HG02642 (cell line): ENCODE data around the gene SMIM7.

Source experiments
- ATAC-seq: cut with Tn5 transposase; IDR thresholded peaks from one replicate; pipeline ENCODE4 v1.9.1; 2021; ENCODE audit warnings: mild to moderate bottlenecking; ENCODE audit not compliant: unreplicated experiment, poor library complexity

Gene SMIM7

GRCh38 chr19:16624236-16624635, 35.7 kb downstream of the SMIM7 start:
- no peak for ATAC-seq

GRCh38 chr19:16623576-16623975, 36.4 kb downstream of the SMIM7 start:
- no peak for ATAC-seq

- ATAC-seq: no peak
Observed at GRCh38 chr19:16623066-16623465, 36.9 kb downstream of the SMIM7 start.

GRCh38 chr19:16621165-16621800, 38.7 kb downstream of the SMIM7 start:
- ATAC-seq: no peak

- ATAC-seq: no peak
Observed at GRCh38 chr19:16620584-16620983, 39.4 kb downstream of the SMIM7 start.

GRCh38 chr19:16620018-16620417, 39.9 kb downstream of the SMIM7 start:
- ATAC-seq: no peak

- ATAC-seq: no peak
Observed at GRCh38 chr19:16619457-16619856, 40.5 kb downstream of the SMIM7 start.

GRCh38 chr19:16618248-16618647, 41.7 kb downstream of the SMIM7 start:
- no peak for ATAC-seq

- ATAC-seq: no peak
Observed at GRCh38 chr19:16615808-16616207, 44.1 kb downstream of the SMIM7 start.

- ATAC-seq: no peak
Observed at GRCh38 chr19:16614941-16615340, 45.0 kb downstream of the SMIM7 start.

- no peak for ATAC-seq
Observed at GRCh38 chr19:16613841-16614240, 46.1 kb downstream of the SMIM7 start.

- no peak for ATAC-seq
Observed at GRCh38 chr19:16612636-16613035, 47.3 kb downstream of the SMIM7 start.

- ATAC-seq: no peak
Observed at GRCh38 chr19:16611121-16611520, 48.8 kb downstream of the SMIM7 start.

- no peak for ATAC-seq
Observed at GRCh38 chr19:16609511-16610200, 50.3 kb downstream of the SMIM7 start.

- no peak for ATAC-seq
Observed at GRCh38 chr19:16608290-16608739, 51.6 kb downstream of the SMIM7 start.

GRCh38 chr19:16607819-16608218, 52.1 kb downstream of the SMIM7 start:
- ATAC-seq: no peak

GRCh38 chr19:16605553-16605994, 54.4 kb downstream of the SMIM7 start:
- ATAC-seq: no peak

GRCh38 chr19:16605115-16605514, 54.8 kb downstream of the SMIM7 start:
- ATAC-seq: no peak

- ATAC-seq: no peak
Observed at GRCh38 chr19:16604615-16605014, 55.3 kb downstream of the SMIM7 start.

- no peak for ATAC-seq
Observed at GRCh38 chr19:16603090-16603489, 56.9 kb downstream of the SMIM7 start.

GRCh38 chr19:16601378-16602052, 58.4 kb downstream of the SMIM7 start:
- ATAC-seq: no peak
